CD4-positive, alpha-beta T cell treated with Interleukin-4 for 1 hour (primary cell): ENCODE results near the gene CDYL2.
"Not testable (repeated sequence)": the region's sequence is repeated elsewhere in the genome, so short reads cannot be mapped to it uniquely, and the experiment has no call there.

Experiments used
- DNase-seq, 2 donors: peaks; one replicate each; pipeline ENCODE4 v3.0.0-alpha.2; 2020 to 2022

CDYL2 gene, protein sequence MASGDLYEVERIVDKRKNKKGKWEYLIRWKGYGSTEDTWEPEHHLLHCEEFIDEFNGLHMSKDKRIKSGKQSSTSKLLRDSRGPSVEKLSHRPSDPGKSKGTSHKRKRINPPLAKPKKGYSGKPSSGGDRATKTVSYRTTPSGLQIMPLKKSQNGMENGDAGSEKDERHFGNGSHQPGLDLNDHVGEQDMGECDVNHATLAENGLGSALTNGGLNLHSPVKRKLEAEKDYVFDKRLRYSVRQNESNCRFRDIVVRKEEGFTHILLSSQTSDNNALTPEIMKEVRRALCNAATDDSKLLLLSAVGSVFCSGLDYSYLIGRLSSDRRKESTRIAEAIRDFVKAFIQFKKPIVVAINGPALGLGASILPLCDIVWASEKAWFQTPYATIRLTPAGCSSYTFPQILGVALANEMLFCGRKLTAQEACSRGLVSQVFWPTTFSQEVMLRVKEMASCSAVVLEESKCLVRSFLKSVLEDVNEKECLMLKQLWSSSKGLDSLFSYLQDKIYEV

GRCh38 chr16:80804526-80805383 lies at the start of gene CDYL2:
Gene CDYL2, minus strand, starts transcription at chr16:80804598. Its CDS starts 425 bp downstream, at chr16:80804173.
- peak; percentile 26 to 51 for DNase-seq

- peak in 1 of 2 donors; percentile 2 for DNase-seq
Measured at GRCh38 chr16:80852261-80852872, 48.0 kb upstream of the CDYL2 start.

- no peak for DNase-seq
Measured at GRCh38 chr16:80851831-80852230, 47.4 kb upstream of the CDYL2 start.

DNA sequence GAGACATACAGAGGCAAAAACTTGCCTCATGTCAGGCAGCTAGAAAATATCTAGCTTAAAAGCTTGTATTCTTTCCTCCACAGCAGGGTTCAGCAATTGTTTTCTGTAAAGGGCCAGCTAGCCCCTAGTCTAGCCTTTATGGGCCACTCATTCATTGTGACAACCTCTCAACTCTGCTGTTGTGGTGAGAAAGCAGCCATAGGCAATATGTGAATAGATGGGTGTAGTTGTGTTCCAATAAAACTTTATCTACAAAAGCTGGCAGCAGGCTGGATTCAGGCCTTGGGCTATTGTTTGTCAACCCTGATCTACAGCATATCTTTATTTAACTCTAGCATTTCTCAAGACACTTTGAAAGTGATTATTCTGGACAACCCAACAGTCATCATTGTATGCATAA lies 46.4 kb upstream of the CDYL2 start:
- DNase-seq = no peak

DNA sequence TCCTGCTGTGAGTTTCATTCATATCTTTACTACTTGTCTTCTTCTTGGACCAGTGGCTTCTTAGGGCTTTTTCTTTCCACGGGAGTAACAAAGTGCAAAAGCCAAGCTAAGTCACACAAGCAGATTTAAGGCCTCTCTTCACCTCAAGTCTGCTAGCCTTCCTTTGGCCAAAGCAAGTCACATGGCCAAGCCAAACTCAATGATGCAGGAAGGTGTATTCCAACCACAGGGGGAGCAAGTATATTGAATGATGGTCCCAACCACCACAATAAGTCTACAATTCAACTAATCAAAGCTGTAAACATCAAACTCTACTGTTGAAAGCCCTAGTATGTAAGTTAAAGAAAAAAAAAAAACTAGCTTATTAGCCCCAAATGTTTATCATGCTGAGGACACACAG lies 44.5 kb upstream of the CDYL2 start:
- no peak for DNase-seq

GRCh38 chr16:80846680-80847079 lies 42.3 kb upstream of the CDYL2 start:
- DNase-seq = no peak

DNA sequence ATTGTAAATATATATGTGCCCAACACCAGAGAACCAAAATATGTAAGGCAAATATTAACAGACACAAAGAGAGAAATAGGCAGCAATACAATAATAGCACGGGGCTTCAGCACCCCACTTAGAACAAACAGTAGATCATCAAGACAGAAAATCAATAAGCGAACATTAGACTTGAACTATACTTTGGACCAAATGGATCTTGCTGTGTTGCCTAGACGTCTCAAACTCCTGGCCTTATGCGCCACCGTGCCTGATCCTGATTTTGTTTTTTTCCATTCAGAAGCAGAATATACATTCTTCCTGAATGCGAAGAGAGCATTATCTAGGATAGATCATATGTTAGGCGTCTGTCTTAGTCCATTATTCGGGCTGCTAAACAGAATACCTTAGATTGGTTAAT lies 41.9 kb upstream of the CDYL2 start:
- DNase-seq = no peak

- no peak for DNase-seq
Measured at GRCh38 chr16:80844395-80844794, 40.0 kb upstream of the CDYL2 start.

DNA sequence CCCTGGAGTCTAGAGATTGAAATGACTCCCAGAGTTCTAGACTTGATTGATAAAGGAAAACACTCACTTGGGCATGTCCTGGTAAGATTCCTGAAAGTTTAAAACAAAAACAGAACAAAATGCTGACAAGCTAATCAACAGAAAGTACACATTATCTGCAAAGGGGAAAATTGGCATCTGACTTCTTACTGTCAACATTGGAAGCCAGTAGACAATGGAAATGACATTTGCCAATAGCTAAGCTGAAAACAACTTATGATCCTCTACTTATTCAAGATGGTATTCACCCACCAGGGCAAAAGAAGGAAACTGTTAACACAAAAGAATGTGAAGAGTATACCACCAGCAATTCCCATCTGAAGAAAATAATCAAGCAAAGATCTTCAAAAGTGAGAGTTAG lies 36.8 kb upstream of the CDYL2 start:
- no peak for DNase-seq

DNA sequence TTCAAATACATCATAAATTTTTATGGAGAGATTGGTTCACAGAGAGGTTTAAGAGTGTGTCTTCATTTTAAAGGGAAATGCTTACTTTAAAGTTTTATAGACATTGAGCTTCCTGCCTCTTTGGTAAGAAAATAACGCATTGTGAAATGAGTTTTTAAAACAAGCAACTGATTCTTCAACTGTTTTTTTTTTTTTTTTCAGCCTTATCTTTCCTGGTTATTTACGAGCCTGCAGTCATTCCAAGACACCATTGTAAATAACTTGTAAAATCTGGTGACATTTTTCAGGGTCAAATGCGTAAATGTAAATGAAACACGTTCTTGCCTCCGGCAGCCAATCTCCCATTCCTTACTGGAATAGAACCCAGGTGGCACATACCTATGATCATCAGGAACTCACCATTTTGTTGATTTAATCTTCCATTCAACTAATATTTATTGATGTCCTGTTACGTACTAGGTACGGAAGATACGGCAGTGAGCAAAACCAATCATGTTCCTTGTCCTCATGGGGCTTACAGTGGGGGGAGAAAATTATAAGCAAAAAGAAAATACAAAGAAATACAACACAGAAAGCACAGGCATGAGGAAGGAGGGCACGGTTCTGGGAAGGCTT lies 33.2 kb upstream of the CDYL2 start:
- DNase-seq = no peak

DNA sequence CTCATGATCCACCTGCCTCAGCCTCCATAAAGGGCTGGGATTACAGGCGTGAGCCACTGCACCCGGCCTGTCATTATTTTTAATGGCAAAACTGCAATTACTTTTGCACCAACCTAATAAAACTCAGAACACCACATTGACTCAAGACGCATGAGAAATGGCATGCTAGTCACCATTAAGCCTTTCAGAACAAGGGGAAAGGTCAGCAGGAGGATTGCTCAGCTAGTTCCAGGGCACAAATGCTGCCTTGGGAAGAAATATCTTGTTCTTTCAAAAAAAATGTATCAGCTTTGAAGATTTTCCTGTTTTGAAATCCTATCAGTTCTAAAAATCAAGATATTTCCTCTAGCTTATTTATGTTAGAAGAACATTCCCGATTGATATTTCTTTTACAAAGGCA lies 32.4 kb upstream of the CDYL2 start:
- DNase-seq = no peak

- no peak for DNase-seq
Measured at GRCh38 chr16:80836202-80836601, 31.8 kb upstream of the CDYL2 start.

- DNase-seq = no peak
Measured at GRCh38 chr16:80831039-80831438, 26.6 kb upstream of the CDYL2 start.

- no peak for DNase-seq
Measured at GRCh38 chr16:80828495-80828894, 24.1 kb upstream of the CDYL2 start.

DNA sequence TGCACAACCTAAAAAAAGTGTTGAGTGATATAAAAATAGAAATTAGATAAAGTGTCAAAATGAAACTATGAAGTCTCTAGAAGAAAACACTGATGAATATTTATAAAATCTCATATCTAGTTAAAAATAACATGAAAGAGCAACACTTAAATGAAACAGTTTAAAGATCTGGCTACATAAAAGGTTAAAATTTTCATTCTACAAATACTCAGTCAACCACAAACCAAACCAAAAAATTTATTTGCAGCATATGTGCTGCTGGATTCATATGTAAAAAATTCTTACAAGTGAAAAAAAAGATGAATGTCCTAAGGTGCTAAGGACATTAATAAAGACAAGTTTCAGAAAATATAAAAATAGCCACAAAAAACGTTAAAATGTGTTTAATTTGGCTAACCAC lies 22.6 kb upstream of the CDYL2 start:
- no peak for DNase-seq

- no peak for DNase-seq
Measured at GRCh38 chr16:80825365-80825758, 21.0 kb upstream of the CDYL2 start.

GRCh38 chr16:80824623-80825364 lies 20.4 kb upstream of the CDYL2 start:
- DNase-seq = peak; percentile 32 to 65

GRCh38 chr16:80819988-80820387 lies 15.6 kb upstream of the CDYL2 start:
- no peak for DNase-seq

DNA sequence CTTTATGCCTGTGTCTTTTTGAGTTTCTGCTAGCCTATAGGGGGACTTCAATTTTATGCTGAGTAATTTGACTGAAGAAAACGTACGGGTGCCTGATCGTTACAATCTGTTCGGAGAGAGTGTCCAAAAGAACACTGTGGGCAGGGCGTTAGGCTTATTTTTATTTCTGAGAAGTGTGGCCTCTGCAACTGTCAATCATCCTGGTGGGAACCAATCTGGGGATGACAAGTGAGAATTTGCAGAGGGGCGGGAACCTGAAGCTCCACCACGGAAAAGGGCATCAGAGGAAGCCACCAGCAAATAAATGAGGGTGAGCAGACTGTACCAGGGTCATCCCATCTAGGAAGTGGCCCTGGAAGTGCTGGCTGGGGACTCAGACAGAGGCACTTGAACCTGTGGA lies 12.0 kb upstream of the CDYL2 start:
- DNase-seq = no peak

GRCh38 chr16:80815278-80815677 lies 10.9 kb upstream of the CDYL2 start:
- not testable (repeated sequence) for DNase-seq

- no peak for DNase-seq
Measured at GRCh38 chr16:80812593-80812992, 8.2 kb upstream of the CDYL2 start.

- DNase-seq = no peak
Measured at GRCh38 chr16:80809366-80809765, 5.0 kb upstream of the CDYL2 start.
